ENCODE results near the gene TTLL6. TPM values are rescaled to one million over a fixed set of nuclear protein-coding genes. Genes with fewer than 3 reads are reported as not detected.
"Not testable (repeated sequence)": the region's sequence is repeated elsewhere in the genome, so short reads cannot be mapped to it uniquely, and the experiment has no call there.

Gene TTLL6
- total RNA-seq, 4 donors from 2014 or later, result 1.1 to 7.5 (median 1.5) TPM; not detected in 1

- Histone ChIP-seq H3K4me1 (no peaks in the 10 kb centered on the region), H3K27ac (peak overlapping the region in 1 of 4 donors; percentile 41), H3K9me3 (no peaks in the 10 kb centered on the region), H3K36me3 (peaks cover 0 to 90% (median 0%) of the 10 kb centered on the region in 3 donors), H3K4me3 (no peak overlapping the region), H3K27me3 (no peaks in the 10 kb centered on the region)
- TF ChIP-seq CTCF (IDR thresholded peaks at IDR 0.05) (no peak), POLR2A (IDR thresholded peaks at IDR 0.05) (no peak)
- DNase-seq, result no peak
Measured at GRCh38 chr17:48850792-48851323, 33.8 kb upstream of the TTLL6 start.

GRCh38 chr17:48843187-48843900, 26.3 kb upstream of the TTLL6 start:
- TF ChIP-seq POLR2A (IDR thresholded peaks at IDR 0.05) (no peak), CTCF (IDR thresholded peaks at IDR 0.05) (no peak)
- Histone ChIP-seq H3K36me3 (peaks cover 0 to 53% (median 0%) of the 10 kb centered on the region in 3 donors), H3K9me3 (no peaks in the 10 kb centered on the region), H3K27me3 (no peaks in the 10 kb centered on the region), H3K27ac (peak overlapping the region in 3 of 4 donors; percentile 77 to 91 (median 82)), H3K4me3 (peak overlapping the region in 1 of 4 donors; percentile 18), H3K4me1 (peaks cover under 1 to 42% (median 14%) of the 10 kb centered on the region in 4 donors)
- no peak for DNase-seq

DNA sequence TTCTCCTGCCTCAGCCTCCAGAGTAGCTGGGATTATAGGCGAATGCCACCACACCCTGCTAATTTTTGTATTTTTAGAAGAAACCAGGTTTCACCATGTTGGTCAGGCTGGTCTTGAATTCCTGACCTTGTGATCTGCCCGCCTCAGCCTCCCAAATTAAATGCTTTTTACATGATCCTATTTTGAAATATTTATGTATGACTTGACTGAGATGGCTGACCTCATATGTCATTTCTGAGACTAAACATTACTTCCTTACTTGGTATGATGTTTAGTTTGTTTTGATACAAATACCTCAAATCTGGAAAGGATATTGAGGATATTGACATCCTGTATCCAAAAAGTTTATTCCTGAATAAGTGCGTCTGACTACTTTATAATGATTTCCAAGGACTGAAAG, 25.7 kb upstream of the TTLL6 start:
- no peak for DNase-seq
- Histone ChIP-seq H3K36me3 (peaks cover 0 to 47% (median 0%) of the 10 kb centered on the region in 3 donors), H3K27ac (peak overlapping the region; percentile 73 to 91 (median 80)), H3K27me3 (no peaks in the 10 kb centered on the region), H3K9me3 (no peaks in the 10 kb centered on the region), H3K4me3 (peak overlapping the region in 1 of 4 donors; percentile 18), H3K4me1 (peaks cover 7 to 48% (median 17%) of the 10 kb centered on the region in 4 donors)
- TF ChIP-seq CTCF (IDR thresholded peaks at IDR 0.05), result no peak
- no peak for TF ChIP-seq POLR2A (IDR thresholded peaks at IDR 0.05)

DNA sequence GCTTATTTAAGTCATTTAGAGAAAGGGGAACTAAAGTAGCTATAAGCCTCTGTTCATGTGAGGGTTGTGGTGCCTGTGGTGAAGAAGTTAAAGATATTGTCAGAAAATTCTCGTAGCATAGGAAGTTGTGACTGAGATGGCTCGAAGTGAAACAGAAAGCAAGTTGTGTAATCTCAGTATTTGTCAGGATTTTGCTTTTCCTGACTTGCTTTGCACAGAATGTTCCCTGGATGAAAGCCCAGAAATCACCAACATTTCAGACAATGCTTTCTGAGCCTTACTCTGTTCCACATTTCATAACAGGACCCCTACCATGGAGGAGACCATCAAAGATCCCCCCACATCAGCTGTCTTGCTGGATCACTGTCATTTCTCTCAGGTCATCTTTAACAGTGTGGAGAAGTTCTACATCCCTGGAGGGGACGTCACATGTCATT, 24.4 kb upstream of the TTLL6 start:
- Histone ChIP-seq H3K4me3 (peak overlapping the region; percentile 5 to 42 (median 16)), H3K36me3 (peaks cover 0 to 40% (median 0%) of the 10 kb centered on the region in 3 donors), H3K27ac (peak overlapping the region; percentile 73 to 91 (median 80)), H3K9me3 (no peaks in the 10 kb centered on the region), H3K27me3 (no peaks in the 10 kb centered on the region), H3K4me1 (peaks cover 7 to 61% (median 19%) of the 10 kb centered on the region in 4 donors)
- peak in 2 of 3 donors; percentile 54 to 58 for DNase-seq
- TF ChIP-seq CTCF (IDR thresholded peaks at IDR 0.05) (no peak), POLR2A (IDR thresholded peaks at IDR 0.05) (peak in 1 of 2 donors; percentile 16)

DNA sequence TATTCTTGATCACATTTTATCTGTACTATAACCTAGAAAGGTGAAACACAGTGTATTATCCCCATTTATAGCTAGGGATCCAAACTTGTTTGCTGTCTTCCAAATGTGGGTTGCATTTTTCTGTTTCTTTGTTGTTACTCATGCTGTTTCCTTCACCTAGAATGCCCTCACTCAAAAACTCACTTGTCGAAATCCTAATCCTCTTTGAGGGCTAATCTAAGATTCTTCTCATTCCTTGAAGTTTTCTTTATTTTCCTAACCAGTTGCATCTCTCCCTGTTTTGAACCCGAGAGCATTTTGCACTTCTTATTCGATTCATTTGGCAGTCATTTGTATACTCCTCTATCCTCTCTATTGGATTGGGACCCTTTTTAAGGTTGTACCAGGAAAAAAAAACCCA, 23.4 kb upstream of the TTLL6 start:
- Histone ChIP-seq H3K9me3 (no peaks in the 10 kb centered on the region), H3K36me3 (peaks cover 0 to 32% (median 0%) of the 10 kb centered on the region in 3 donors), H3K4me1 (peaks cover 7 to 69% (median 19%) of the 10 kb centered on the region in 4 donors), H3K4me3 (no peak overlapping the region), H3K27ac (peak overlapping the region; percentile 73 to 91 (median 80)), H3K27me3 (no peaks in the 10 kb centered on the region)
- TF ChIP-seq POLR2A (IDR thresholded peaks at IDR 0.05) (no peak), CTCF (IDR thresholded peaks at IDR 0.05) (no peak)
- no peak for DNase-seq

GRCh38 chr17:48837458-48837857, 20.4 kb upstream of the TTLL6 start:
- not testable (repeated sequence) for DNase-seq, H3K36me3 ChIP-seq, H3K27me3 ChIP-seq, H3K4me3 ChIP-seq, H3K9me3 ChIP-seq
- Histone ChIP-seq H3K4me1 (peaks cover 7 to 71% (median 20%) of the 10 kb centered on the region in 4 donors), H3K27ac (peak overlapping the region in 2 of 4 donors; percentile 14 to 43)
